Osteoblast (primary cell): ENCODE results near the gene SLC25A38. TPM values are rescaled to one million over a fixed set of nuclear protein-coding genes. Genes with fewer than 3 reads are reported as not detected.
A peak's percentile ranks its signal among the peaks of the same experiment; 100 is the strongest.

ENCODE experiments used
- DNase-seq: peaks from one replicate; pipeline ENCODE4 v3.0.0; 2011; ENCODE audit warnings: low spot score, mixed read lengths; ENCODE audit not compliant: insufficient read length; ENCODE audit errors: missing footprints
- H2AFZ ChIP-seq: 2 replicates; pipeline ENCODE4 v1.6.0; 2011; ENCODE audit warnings: mild to moderate bottlenecking, low read length
- H3K27ac ChIP-seq: 2 replicates; pipeline ENCODE4 v1.5.1; 2011; ENCODE audit warnings: mild to moderate bottlenecking, low read depth, low read length, moderate library complexity
- H3K27me3 ChIP-seq: 2 replicates; pipeline ENCODE4 v1.6.0; 2012; ENCODE audit warnings: mild to moderate bottlenecking, control low read depth, inconsistent platforms, low read length, moderate library complexity; ENCODE audit not compliant: insufficient read depth
- H3K36me3 ChIP-seq: 2 replicates; pipeline ENCODE4 v1.5.1; 2011; ENCODE audit warnings: mild to moderate bottlenecking, low read length, control low read depth, moderate library complexity; ENCODE audit not compliant: insufficient read depth
- H3K4me1 ChIP-seq: 2 replicates; pipeline ENCODE4 v1.5.1; 2011; ENCODE audit warnings: mild to moderate bottlenecking, low read length, control low read depth, moderate library complexity; ENCODE audit not compliant: insufficient read depth
- H3K4me2 ChIP-seq: 2 replicates; pipeline ENCODE4 v1.6.0; 2011; ENCODE audit warnings: mild to moderate bottlenecking, low read length; ENCODE audit not compliant: insufficient read depth
- H3K4me3 ChIP-seq: fragments of 200-600 bp; sonication (generic); 3 replicates; pipeline ENCODE4 v1.5.1; 2012; ENCODE audit warnings: mild to moderate bottlenecking, low read length, inconsistent platforms; ENCODE audit not compliant: insufficient read depth
- H3K79me2 ChIP-seq: 2 replicates; pipeline ENCODE4 v1.6.0; 2012; ENCODE audit warnings: mild to moderate bottlenecking, low read length, control low read depth, inconsistent platforms; ENCODE audit not compliant: insufficient read depth
- H3K9me3 ChIP-seq: 2 replicates; pipeline ENCODE4 v1.5.1; 2011; ENCODE audit warnings: low read depth, low read length, control low read depth
- H4K20me1 ChIP-seq: 2 replicates; pipeline ENCODE4 v1.6.0; 2012; ENCODE audit warnings: mild to moderate bottlenecking, low read length, control low read depth; ENCODE audit not compliant: insufficient read depth
- total RNA-seq: library from RNA; depleted of rRNA; stranded (reverse); fragments of >200 nt; gene quantifications from 2 replicates; pipeline ENCODE4 v1.2.3, GENCODE V29; 2012
- TF ChIP-seq, protein P1 (sequence below): IDR thresholded peaks from 2 replicates; pipeline ENCODE4 v1.5.1; 2011; ENCODE audit warnings: mild to moderate bottlenecking, low read depth, low read length, moderate library complexity; ENCODE audit errors: extremely low read depth

SLC25A38 gene
- total RNA-seq, 1 donor, result 28.2 TPM

DNA sequence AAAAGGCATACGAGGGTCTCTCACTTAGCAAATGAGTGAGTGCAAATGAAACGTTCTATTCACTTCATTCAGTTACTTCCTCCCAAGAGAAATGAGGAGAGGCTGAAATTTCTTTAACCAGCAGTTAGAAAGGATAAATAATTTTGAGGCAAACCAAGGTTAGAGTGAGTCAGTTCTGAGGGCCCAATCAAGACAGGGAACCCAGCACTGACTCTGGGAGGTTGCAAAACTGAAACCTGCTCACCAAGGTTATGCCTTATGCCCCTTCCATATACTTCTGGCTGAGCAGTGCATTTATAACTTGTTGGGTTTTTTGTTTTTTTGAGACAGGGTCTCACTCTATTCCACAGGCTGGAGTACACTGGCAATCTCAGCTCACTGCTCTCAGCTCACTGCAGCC, 18.8 kb downstream of the SLC25A38 start:
- Histone ChIP-seq H3K79me2 (peaks cover 5% of the 10 kb centered on the region), H2AFZ (no peak overlapping the region), H3K36me3 (peaks cover 8% of the 10 kb centered on the region), H3K4me3 (no peak overlapping the region), H3K4me1 (peaks cover 4% of the 10 kb centered on the region), H3K27ac (no peak overlapping the region), H3K9me3 (no peaks in the 10 kb centered on the region), H4K20me1 (no peaks in the 10 kb centered on the region), H3K4me2 (no peak overlapping the region), H3K27me3 (no peaks in the 10 kb centered on the region)
- TF ChIP-seq, protein P1, sequence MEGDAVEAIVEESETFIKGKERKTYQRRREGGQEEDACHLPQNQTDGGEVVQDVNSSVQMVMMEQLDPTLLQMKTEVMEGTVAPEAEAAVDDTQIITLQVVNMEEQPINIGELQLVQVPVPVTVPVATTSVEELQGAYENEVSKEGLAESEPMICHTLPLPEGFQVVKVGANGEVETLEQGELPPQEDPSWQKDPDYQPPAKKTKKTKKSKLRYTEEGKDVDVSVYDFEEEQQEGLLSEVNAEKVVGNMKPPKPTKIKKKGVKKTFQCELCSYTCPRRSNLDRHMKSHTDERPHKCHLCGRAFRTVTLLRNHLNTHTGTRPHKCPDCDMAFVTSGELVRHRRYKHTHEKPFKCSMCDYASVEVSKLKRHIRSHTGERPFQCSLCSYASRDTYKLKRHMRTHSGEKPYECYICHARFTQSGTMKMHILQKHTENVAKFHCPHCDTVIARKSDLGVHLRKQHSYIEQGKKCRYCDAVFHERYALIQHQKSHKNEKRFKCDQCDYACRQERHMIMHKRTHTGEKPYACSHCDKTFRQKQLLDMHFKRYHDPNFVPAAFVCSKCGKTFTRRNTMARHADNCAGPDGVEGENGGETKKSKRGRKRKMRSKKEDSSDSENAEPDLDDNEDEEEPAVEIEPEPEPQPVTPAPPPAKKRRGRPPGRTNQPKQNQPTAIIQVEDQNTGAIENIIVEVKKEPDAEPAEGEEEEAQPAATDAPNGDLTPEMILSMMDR, result no peak
- peak; percentile 67 for DNase-seq

DNA sequence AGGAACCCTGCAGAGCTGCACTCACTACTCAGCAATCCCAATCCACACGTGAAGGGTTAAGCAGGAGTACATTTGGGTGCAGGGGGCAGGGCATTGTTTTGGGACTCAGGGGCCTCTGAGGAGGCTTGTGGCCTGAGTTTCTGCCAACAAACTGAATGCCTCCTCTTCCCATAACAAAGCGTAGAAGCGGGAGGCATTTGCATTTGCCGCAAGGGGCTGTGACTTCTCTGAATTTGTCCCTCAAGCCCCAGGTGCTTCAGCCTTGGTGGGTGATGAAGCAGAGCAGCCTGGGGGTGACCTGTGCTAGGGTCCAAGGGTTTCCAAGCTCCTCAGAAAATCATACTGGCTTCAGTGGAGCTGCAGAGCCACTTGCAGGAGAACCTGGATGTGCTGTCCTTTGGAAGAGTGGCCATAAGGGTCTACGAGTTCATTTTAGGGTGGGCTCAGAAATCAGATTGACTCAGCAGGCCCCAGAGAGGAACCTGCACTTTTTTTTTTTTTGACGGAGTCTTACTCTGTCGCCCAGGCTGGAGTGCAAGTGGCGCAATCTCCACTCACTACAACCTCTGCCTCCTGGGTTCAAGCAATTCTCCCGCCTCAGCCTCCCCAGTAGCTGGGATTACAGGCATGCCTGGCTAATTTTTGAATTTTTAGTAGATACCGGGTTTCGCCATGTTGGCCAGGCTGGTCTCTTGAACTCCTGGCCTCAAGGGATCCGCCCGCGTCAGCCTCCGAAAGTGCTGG, 21.9 kb downstream of the SLC25A38 start:
- Histone ChIP-seq H3K79me2 (peaks cover 33% of the 10 kb centered on the region), H3K4me2 (no peak overlapping the region), H3K27me3 (no peaks in the 10 kb centered on the region), H3K9me3 (no peaks in the 10 kb centered on the region), H3K4me3 (no peak overlapping the region), H3K36me3 (peaks cover 30% of the 10 kb centered on the region), H4K20me1 (peaks cover 18% of the 10 kb centered on the region), H2AFZ (no peak overlapping the region), H3K27ac (no peak overlapping the region), H3K4me1 (peaks cover 28% of the 10 kb centered on the region)
- TF ChIP-seq, protein P1, result no peak
- DNase-seq, result peak; percentile 49

DNA sequence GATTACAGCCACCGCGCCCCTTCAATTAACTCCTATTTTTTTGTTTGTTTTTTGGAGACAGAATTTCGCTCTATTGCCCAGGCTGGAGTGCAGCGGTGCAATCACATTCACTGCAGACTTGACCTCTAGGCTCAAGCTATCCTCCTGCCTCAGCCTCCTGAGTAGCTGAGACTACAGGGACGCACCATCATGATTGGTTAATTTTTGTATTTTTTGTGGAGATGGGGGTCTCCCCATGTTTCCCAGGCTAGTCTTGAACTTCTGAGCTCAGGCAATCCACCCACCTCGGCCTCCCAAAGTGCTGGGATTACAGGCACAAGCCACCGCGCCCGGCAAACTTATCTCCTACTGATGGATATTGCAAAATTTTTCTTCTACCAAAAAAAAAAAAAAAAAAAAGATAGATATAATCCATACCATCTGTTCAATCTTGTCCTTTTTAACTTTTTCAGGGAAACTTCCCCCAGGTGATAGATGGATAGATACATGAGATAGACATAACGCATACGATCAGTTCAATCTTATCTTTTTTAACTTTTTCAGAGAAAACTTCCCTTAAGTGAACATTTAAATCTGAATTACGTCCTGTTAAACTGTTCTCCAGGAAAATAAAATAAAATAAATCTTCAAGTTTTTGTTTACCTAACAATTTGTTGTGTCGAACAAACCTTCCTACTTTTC, 22.7 kb downstream of the SLC25A38 start:
- no peaks in the 10 kb centered on the region for H3K27me3 ChIP-seq
- peaks cover 24% of the 10 kb centered on the region for H4K20me1 ChIP-seq
- peaks cover 36% of the 10 kb centered on the region for H3K79me2 ChIP-seq
- H3K36me3 ChIP-seq, result peaks cover 35% of the 10 kb centered on the region
- no peak for DNase-seq
- TF ChIP-seq, protein P1, result no peak
- H2AFZ ChIP-seq, result peak overlapping the region; percentile 96
- peak overlapping the region; percentile 83 for H3K4me2 ChIP-seq
- no peaks in the 10 kb centered on the region for H3K9me3 ChIP-seq
- H3K27ac ChIP-seq, result peak overlapping the region; percentile 86
- peaks cover 31% of the 10 kb centered on the region for H3K4me1 ChIP-seq
- peak overlapping the region; percentile 98 for H3K4me3 ChIP-seq
